Upper lobe of right lung (tissue), 1 donor: ENCODE measurements around the gene SAMD5. TPM values are rescaled to one million over a fixed set of nuclear protein-coding genes. Genes with fewer than 3 reads are reported as not detected.

Source experiments
- ATAC-seq: fragments of 200-7000 bp; cut with Tn5 transposase; one replicate; pipeline ENCODE4 v1.9.1; 2020; ENCODE audit warnings: mild to moderate bottlenecking, moderate library complexity
- DNase-seq: peaks from one replicate; pipeline ENCODE4 v3.0.0-alpha.2; 2020
- H3K27ac ChIP-seq: fragments of 200-600 bp; one replicate; pipeline ENCODE4 v1.8.0; 2022
- H3K27me3 ChIP-seq: fragments of 200-600 bp; one replicate; pipeline ENCODE4 v1.8.0; 2022; ENCODE audit warnings: mild to moderate bottlenecking
- H3K36me3 ChIP-seq: fragments of 200-600 bp; one replicate; pipeline ENCODE4 v1.8.0; 2022
- H3K4me1 ChIP-seq: fragments of 200-600 bp; one replicate; pipeline ENCODE4 v1.8.0; 2022
- H3K4me3 ChIP-seq: fragments of 200-600 bp; one replicate; pipeline ENCODE4 v1.8.0; 2022; ENCODE audit warnings: mild to moderate bottlenecking
- H3K9me3 ChIP-seq: fragments of 200-600 bp; one replicate; pipeline ENCODE4 v1.8.0; 2022
- CTCF ChIP-seq: fragments of 200-600 bp; IDR thresholded peaks from one replicate; pipeline ENCODE4 v1.8.0; 2022; ENCODE audit warnings: antibody characterized with exemption
- intact Hi-C: fragments of 100-400 bp; cut with DNase I; formaldehyde crosslinking; loops from one replicate; pipeline ENCODE4 v1.11.0; 2022
- total RNA-seq: library from RNA; stranded (reverse); fragmentation: NEBNext Ultra II Directional; extraction: Animal tissue kit (Norgen Biotek cat#: 25700); gene quantifications from one replicate; pipeline ENCODE4 v1.2.1, GENCODE V29; 2021
- donor health status: DM: no; HTN: yes; CAD: no; lungs with severe emphysema.

Gene SAMD5
- total RNA-seq, 1 donor from 2014 or later, result 19.6 TPM

DNA sequence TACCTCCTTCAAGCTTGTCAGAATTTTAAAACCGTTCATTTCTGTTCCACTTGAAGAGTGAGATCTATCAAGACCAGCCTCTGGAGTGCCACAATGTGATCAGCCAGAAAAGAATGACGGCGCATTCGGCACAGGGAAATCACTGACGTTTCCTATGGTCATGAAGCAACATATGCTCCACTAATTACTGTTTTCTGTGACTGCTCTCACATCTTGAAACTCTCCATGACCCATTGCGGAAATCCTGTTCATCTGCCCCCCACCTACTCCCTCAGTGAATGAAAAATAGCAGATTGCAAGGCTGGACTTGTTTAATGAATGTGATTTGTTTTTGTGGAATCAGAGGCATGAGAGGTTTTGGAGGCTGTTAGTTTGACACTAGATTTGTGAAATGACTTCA, 53.2 kb downstream of the SAMD5 start:
- intact Hi-C loops, result no loop called here
- H3K9me3 ChIP-seq, result no peaks in the 10 kb centered on the region
- no peak overlapping the region for H3K27ac ChIP-seq
- H3K4me3 ChIP-seq, result no peak overlapping the region
- no peak for TF ChIP-seq CTCF
- H3K36me3 ChIP-seq, result no peaks in the 10 kb centered on the region
- ATAC-seq (no peak), DNase-seq (no peak)
- H3K27me3 ChIP-seq, result no peaks in the 10 kb centered on the region
- H3K4me1 ChIP-seq, result no peaks in the 10 kb centered on the region

GRCh38 chr6:147563472-147563871, 55.0 kb downstream of the SAMD5 start:
- TF ChIP-seq CTCF, result no peak
- H3K27me3 ChIP-seq, result no peaks in the 10 kb centered on the region
- no peak overlapping the region for H3K4me3 ChIP-seq
- no peak for ATAC-seq
- intact Hi-C loops, result no loop called here
- H3K4me1 ChIP-seq, result no peaks in the 10 kb centered on the region
- DNase-seq, result no peak
- H3K36me3 ChIP-seq, result no peaks in the 10 kb centered on the region
- H3K27ac ChIP-seq, result no peak overlapping the region
- no peaks in the 10 kb centered on the region for H3K9me3 ChIP-seq

- intact Hi-C loops, result no loop called here
- TF ChIP-seq CTCF, result no peak
- no peak for ATAC-seq
- H3K4me3 ChIP-seq, result no peak overlapping the region
- no peaks in the 10 kb centered on the region for H3K4me1 ChIP-seq
- no peaks in the 10 kb centered on the region for H3K9me3 ChIP-seq
- H3K27ac ChIP-seq, result no peak overlapping the region
- no peak for DNase-seq
- H3K36me3 ChIP-seq, result no peaks in the 10 kb centered on the region
- no peaks in the 10 kb centered on the region for H3K27me3 ChIP-seq
These were observed 56.1 kb downstream of the SAMD5 start for GRCh38 chr6:147564556-147564955.

DNA sequence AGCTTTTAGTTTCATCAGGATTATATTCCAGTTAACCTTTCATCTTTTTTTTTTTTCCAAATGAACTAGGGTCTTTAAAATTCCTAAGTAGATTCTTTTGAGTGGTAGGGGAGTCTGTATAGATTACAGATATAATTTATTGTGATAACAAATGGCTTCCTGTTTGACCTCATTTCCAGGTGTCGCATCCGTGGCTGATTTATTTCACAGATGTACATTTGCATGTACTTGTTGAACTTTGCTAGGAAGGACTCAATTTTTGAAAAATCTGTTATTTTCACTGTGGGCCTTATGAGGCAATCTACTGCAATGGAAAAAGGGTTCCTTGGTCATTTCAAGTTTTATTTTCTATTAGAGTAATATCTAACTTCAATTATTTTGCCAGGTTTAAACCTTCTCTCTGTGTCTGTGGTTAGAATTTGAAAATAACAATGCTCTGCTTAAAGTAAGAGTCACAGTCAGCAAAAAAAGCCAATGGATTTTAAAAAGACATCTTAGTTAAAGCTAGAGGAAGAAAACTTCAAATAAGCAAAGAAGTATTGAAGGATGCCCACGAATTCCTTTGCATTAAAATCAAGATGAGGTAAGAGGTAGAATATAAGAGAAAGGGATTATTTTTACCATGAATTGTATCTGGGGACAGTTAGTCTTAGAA, 57.9 kb downstream of the SAMD5 start:
- intact Hi-C loops, result no loop called here
- Histone ChIP-seq H3K4me1 (no peaks in the 10 kb centered on the region), H3K36me3 (no peaks in the 10 kb centered on the region), H3K4me3 (no peak overlapping the region), H3K27me3 (no peaks in the 10 kb centered on the region), H3K9me3 (no peaks in the 10 kb centered on the region), H3K27ac (no peak overlapping the region)
- ATAC-seq, result no peak
- TF ChIP-seq CTCF, result no peak
- DNase-seq, result no peak

GRCh38 chr6:147567141-147567805, 58.8 kb downstream of the SAMD5 start:
- Histone ChIP-seq H3K9me3 (no peaks in the 10 kb centered on the region), H3K27ac (no peak overlapping the region), H3K4me3 (no peak overlapping the region), H3K27me3 (no peaks in the 10 kb centered on the region), H3K4me1 (no peaks in the 10 kb centered on the region), H3K36me3 (no peaks in the 10 kb centered on the region)
- ATAC-seq (no peak), DNase-seq (no peak)
- intact Hi-C loops, result no loop called here
- TF ChIP-seq CTCF, result no peak
